Measurements from ENCODE around the gene CCDC150.
A peak's percentile ranks its signal among the peaks of the same experiment; 100 is the strongest.

CCDC150 gene

DNA sequence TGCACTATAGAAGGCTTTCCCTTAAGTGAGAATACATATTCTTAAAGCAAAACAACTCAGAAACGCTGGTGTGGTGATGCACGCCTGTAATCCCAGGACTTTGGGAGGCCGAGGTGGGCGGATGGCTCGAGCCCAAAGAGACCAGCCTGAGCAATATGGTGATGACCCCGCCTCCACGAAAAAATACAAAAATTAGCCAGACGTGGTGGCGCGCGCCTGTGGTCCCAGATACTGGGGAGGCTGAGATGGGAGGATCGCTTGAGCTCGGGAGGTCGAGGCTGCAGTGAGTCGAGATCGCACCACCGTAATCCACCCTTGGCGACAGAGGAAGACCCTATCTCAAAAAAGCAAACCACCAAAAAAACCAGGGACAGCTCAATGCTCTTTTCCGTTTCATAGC is 750 bp upstream of the CCDC150 start:
- Mint-ChIP-seq H3K27ac (no peak overlapping the region), H3K36me3 (ENCODE audit: low read depth) (peaks cover 6% of the 10 kb centered on the region), H3K4me3 (peak overlapping the region; percentile 96 to 97 (median 96)), H3K4me1 (peaks cover 13% of the 10 kb centered on the region), H3K27me3 (ENCODE audit: low read depth) (peaks cover 7% of the 10 kb centered on the region), H3K9me3 (no peaks in the 10 kb centered on the region)
- TF ChIP-seq, protein P1, sequence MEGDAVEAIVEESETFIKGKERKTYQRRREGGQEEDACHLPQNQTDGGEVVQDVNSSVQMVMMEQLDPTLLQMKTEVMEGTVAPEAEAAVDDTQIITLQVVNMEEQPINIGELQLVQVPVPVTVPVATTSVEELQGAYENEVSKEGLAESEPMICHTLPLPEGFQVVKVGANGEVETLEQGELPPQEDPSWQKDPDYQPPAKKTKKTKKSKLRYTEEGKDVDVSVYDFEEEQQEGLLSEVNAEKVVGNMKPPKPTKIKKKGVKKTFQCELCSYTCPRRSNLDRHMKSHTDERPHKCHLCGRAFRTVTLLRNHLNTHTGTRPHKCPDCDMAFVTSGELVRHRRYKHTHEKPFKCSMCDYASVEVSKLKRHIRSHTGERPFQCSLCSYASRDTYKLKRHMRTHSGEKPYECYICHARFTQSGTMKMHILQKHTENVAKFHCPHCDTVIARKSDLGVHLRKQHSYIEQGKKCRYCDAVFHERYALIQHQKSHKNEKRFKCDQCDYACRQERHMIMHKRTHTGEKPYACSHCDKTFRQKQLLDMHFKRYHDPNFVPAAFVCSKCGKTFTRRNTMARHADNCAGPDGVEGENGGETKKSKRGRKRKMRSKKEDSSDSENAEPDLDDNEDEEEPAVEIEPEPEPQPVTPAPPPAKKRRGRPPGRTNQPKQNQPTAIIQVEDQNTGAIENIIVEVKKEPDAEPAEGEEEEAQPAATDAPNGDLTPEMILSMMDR (IDR thresholded peaks at IDR 0.05; ENCODE audit: unreplicated experiment in 3 of 3), result no peak

DNA sequence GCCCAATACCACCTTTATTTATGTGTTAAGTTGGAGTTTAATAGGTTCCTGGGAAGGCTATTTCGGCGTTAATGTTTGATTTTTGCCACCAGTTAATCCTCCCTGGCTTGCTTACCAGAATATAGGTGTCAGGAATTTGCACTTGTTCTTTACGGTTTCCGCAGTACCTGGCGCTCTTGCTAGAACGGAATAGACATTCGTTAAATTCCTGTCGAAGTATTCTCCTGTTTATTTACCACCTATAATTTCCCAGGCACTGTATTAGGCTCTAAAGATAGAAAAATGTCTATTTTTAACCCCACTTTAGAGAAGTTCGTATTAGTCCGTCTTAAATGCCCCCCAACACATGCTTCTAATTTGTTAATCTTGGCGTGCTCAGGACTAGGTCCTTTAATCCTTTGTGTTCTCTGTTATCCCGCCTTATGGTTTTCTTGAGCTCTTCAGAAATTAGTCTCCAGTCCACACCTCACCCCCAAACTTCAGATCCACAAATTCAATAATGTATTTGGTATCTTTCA is 575 bp downstream of the CCDC150 start:
- TF ChIP-seq, protein P1 (IDR thresholded peaks at IDR 0.05; ENCODE audit: unreplicated experiment in 3 of 3), result no peak
- H3K27ac Mint-ChIP-seq, result peak overlapping the region; percentile 35 to 84 (median 53)
- H3K4me3 Mint-ChIP-seq, result peak overlapping the region; percentile 96 to 97 (median 96)
- H3K36me3 Mint-ChIP-seq (ENCODE audit: low read depth), result peaks cover 7% of the 10 kb centered on the region
- peaks cover 13% of the 10 kb centered on the region for H3K4me1 Mint-ChIP-seq
- no peaks in the 10 kb centered on the region for H3K9me3 Mint-ChIP-seq
- peaks cover 3% of the 10 kb centered on the region for H3K27me3 Mint-ChIP-seq (ENCODE audit: low read depth)

DNA sequence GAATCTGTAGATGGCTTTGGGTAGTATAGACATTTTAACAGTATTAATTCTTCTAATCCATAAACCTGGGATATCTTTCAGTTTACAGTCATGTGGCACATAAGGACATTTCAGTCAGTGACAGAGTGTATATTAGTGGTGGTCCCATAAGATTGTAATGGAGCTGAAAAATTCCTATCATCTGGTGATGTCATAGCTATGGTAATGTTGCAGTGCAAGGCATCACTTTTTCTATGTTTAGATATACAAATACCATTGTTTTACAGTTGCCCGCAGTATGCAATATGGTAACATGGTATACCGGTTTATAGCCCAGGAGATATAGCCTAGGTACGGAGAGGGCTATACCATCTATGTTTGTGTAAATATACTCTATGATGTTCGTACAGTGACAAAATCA is 9.7 kb downstream of the CCDC150 start:
- Mint-ChIP-seq H3K9me3 (peaks cover 55% of the 10 kb centered on the region), H3K27me3 (ENCODE audit: low read depth) (no peaks in the 10 kb centered on the region), H3K4me1 (no peaks in the 10 kb centered on the region), H3K36me3 (ENCODE audit: low read depth) (peaks cover 76% of the 10 kb centered on the region), H3K4me3 (no peak overlapping the region), H3K27ac (no peak overlapping the region)
- TF ChIP-seq, protein P1 (IDR thresholded peaks at IDR 0.05; ENCODE audit: unreplicated experiment in 3 of 3), result no peak

DNA sequence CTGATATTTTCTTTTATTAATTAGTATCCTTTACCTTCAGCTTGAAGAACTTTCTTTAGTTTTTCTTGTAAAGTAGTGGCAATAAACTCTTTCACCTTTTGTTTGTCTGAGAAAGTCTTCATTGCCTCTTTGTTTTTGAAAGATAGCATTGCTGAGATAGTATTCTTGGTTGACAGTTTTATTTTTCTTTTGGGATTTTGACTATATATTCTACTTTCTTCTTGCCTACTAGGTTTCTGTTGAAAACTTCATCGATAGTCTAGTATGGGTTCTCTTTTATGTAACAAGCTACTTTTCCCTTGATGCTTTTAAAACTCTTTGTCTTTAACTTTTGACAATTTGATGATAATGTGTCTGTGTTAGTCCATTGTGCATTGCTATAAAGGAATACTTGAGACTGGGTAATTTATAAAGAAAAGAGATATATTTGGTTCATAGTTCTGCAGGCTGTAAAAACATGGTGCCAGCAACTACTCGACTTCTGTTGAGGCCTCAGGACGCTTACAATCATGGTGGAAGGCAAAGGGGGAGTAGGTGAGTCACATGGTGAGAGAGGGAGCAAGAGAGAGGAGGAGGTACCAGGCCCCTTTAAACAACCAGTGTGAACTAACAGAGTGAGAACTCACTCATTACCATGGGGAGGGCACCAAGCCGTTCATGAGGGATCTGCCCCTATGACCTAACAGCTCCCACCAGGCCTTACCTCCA is 12.0 kb downstream of the CCDC150 start:
- Mint-ChIP-seq H3K27ac (no peak overlapping the region), H3K4me1 (no peaks in the 10 kb centered on the region), H3K4me3 (no peak overlapping the region), H3K36me3 (ENCODE audit: low read depth) (peaks cover 70% of the 10 kb centered on the region), H3K9me3 (peaks cover 61% of the 10 kb centered on the region), H3K27me3 (ENCODE audit: low read depth) (no peaks in the 10 kb centered on the region)
- TF ChIP-seq, protein P1 (IDR thresholded peaks at IDR 0.05; ENCODE audit: unreplicated experiment in 3 of 3), result no peak

DNA sequence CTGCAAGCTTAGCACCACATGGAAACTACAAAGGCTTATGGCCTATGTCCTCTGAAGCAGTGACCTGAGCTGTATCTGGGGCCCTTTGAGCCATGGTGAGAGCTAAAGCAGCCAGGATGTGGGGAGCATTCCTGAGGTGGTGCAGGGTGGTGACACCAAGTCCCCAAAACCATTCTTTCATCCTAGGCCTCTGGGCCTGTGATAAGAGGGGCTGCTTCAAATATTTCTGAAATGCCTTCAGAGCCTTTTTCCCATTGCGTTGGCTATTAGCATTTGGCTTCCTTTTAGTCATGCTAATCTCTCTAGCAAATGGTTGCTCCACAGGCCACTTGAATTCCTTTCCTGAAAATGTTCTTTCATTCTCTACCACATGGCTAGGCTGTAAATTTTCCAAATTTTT is 13.4 kb downstream of the CCDC150 start:
- Mint-ChIP-seq H3K27ac (no peak overlapping the region), H3K4me3 (no peak overlapping the region), H3K36me3 (ENCODE audit: low read depth) (peaks cover 69% of the 10 kb centered on the region), H3K9me3 (peaks cover 59% of the 10 kb centered on the region), H3K4me1 (no peaks in the 10 kb centered on the region), H3K27me3 (ENCODE audit: low read depth) (no peaks in the 10 kb centered on the region)
- TF ChIP-seq, protein P1 (IDR thresholded peaks at IDR 0.05; ENCODE audit: unreplicated experiment in 3 of 3), result no peak

DNA sequence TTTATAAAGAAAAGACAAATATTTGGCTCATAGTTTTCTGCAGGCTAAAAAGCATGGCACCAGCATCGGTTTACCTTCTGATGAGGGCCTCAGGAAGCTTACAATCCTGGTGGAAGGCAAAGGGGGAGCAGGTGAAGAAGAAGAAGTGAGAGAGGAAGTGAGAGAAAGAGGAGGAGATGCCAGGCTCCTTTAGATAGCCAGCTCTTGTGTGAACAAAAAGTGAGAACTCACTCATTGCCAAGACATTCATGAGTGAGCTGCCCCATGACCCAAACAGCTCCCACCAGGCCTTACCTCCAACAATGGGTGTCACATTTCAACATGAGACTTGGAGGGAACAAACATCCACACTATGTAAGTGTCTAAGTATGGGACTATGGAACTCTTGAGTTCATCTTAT is 14.3 kb downstream of the CCDC150 start:
- TF ChIP-seq, protein P1 (IDR thresholded peaks at IDR 0.05; ENCODE audit: unreplicated experiment in 3 of 3), result no peak
- H3K4me3 Mint-ChIP-seq, result no peak overlapping the region
- peaks cover 51% of the 10 kb centered on the region for H3K9me3 Mint-ChIP-seq
- no peaks in the 10 kb centered on the region for H3K4me1 Mint-ChIP-seq
- peaks cover 62% of the 10 kb centered on the region for H3K36me3 Mint-ChIP-seq (ENCODE audit: low read depth)
- H3K27ac Mint-ChIP-seq, result no peak overlapping the region
- no peaks in the 10 kb centered on the region for H3K27me3 Mint-ChIP-seq (ENCODE audit: low read depth)

Data from nephron (organoid).